WTC11 (cell line): ENCODE data around the gene IRF4.

Source experiments
- CREB1 ChIP-seq: sonication (generic); formaldehyde crosslinking; IDR thresholded peaks from 2 replicates; pipeline ENCODE4 v1.8.0; 2023; ENCODE audit warnings: mild to moderate bottlenecking, missing genetic modification reagents
- CREM ChIP-seq: sonication (generic); formaldehyde crosslinking; IDR thresholded peaks from 2 replicates; pipeline ENCODE4 v1.8.1; 2022; ENCODE audit warnings: mild to moderate bottlenecking, missing genetic modification reagents, moderate library complexity
- ESRRA ChIP-seq: sonication (generic); formaldehyde crosslinking; IDR thresholded peaks from 2 replicates; pipeline ENCODE4 v1.8.1; 2022; ENCODE audit warnings: mild to moderate bottlenecking, missing genetic modification reagents, borderline replicate concordance
- KAT7 ChIP-seq: sonication (generic); formaldehyde crosslinking; IDR thresholded peaks from 2 replicates; pipeline ENCODE4 v1.8.1; 2023; ENCODE audit warnings: missing genetic modification reagents, mild to moderate bottlenecking, borderline replicate concordance
- NFYB ChIP-seq: sonication (generic); formaldehyde crosslinking; conservative IDR thresholded peaks from 2 replicates; pipeline ENCODE4 v1.8.0; 2022; ENCODE audit warnings: low read depth, missing genetic modification reagents
- NR2C2 ChIP-seq: sonication (generic); formaldehyde crosslinking; IDR thresholded peaks from 2 replicates; pipeline ENCODE4 v1.8.0; 2022; ENCODE audit warnings: mild to moderate bottlenecking, missing genetic modification reagents
- SP1 ChIP-seq: sonication (generic); formaldehyde crosslinking; conservative IDR thresholded peaks from 2 replicates; pipeline ENCODE4 v1.8.1; 2022; ENCODE audit warnings: missing genetic modification reagents
- TEAD4 ChIP-seq: sonication (generic); formaldehyde crosslinking; IDR thresholded peaks from 2 replicates; pipeline ENCODE4 v1.8.0; 2022; ENCODE audit warnings: mild to moderate bottlenecking, missing genetic modification reagents
- ZNF121 ChIP-seq: sonication (generic); formaldehyde crosslinking; IDR thresholded peaks from 2 replicates; pipeline ENCODE4 v1.8.0; 2023; ENCODE audit warnings: missing genetic modification reagents
- ZNF416 ChIP-seq: fragments of 250-450 bp; sonication (Bioruptor Pico); IDR thresholded peaks from 2 replicates; pipeline ENCODE4 v1.9.0; 2021; ENCODE audit warnings: mild to moderate bottlenecking, inconsistent platforms
- TF ChIP-seq, protein P1 (sequence below): fragments of 200-600 bp; IDR thresholded peaks from 2 replicates; pipeline ENCODE4 v1.8.0; 2022; ENCODE audit warnings: antibody characterized with exemption
- TF ChIP-seq, protein P2 (sequence below): sonication (generic); formaldehyde crosslinking; IDR thresholded peaks from 2 replicates; pipeline ENCODE4 v1.8.1; 2022; ENCODE audit warnings: low read depth, mild to moderate bottlenecking, moderate library complexity, missing genetic modification reagents, borderline replicate concordance
- TF ChIP-seq, protein P3 (sequence below): sonication (generic); formaldehyde crosslinking; IDR thresholded peaks from 2 replicates; pipeline ENCODE4 v1.8.1; 2023; ENCODE audit warnings: mild to moderate bottlenecking, missing genetic modification reagents, borderline replicate concordance

DNA sequence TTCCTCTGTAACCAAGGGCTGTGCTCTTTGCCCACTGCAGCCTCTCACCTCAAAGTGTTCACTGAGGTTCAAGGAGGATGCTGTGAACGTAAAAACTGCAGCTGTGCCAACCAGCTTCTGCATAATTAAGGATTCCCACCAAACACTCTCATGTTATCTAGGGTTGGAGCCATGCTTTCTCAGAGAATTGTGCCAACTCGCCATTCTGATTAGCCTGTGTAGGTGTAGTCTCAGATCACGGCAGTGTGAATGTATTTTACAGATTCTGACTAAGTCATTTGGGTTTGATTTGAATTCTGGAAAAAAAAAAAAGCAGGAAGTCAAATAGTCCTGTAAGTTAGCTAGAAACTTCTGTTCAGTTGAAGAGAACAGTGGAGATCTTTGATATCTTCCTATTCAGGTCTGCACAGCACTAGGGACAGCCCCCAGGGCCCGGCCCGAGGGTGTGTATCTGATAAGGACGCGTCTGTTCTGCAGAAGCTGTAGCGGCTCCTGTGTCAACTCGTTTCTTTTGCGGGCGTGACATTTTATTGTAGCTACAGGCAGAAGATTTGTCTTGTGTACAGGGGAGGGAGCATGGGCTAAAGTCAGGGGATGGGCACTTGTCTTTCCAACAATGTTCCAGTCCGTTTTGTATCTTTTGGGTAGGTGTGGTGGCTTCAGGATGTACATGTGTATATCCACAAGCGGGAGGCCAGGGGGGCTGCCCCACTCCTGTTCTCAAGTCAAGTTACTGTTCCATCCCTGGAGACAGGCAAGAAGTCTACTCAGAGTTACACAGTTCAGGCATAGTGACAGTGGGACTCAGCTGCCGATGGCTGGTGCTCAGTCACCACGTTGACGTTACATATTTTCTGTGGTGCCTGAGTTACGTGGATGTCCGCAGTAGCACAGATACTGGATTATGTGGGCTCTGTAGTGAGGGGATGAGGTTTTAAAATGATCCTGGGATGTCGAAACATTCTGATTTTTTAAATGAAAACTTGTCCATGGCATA is 12.4 kb downstream of the IRF4 start:
- TF ChIP-seq NFYB (CRISPR knock-in tag) = no peak
- TF ChIP-seq CREM (CRISPR knock-in tag) = no peak
- TF ChIP-seq TEAD4 (CRISPR knock-in tag) = no peak
- no peak for TF ChIP-seq ZNF121 (CRISPR knock-in tag)
- TF ChIP-seq, protein P1, sequence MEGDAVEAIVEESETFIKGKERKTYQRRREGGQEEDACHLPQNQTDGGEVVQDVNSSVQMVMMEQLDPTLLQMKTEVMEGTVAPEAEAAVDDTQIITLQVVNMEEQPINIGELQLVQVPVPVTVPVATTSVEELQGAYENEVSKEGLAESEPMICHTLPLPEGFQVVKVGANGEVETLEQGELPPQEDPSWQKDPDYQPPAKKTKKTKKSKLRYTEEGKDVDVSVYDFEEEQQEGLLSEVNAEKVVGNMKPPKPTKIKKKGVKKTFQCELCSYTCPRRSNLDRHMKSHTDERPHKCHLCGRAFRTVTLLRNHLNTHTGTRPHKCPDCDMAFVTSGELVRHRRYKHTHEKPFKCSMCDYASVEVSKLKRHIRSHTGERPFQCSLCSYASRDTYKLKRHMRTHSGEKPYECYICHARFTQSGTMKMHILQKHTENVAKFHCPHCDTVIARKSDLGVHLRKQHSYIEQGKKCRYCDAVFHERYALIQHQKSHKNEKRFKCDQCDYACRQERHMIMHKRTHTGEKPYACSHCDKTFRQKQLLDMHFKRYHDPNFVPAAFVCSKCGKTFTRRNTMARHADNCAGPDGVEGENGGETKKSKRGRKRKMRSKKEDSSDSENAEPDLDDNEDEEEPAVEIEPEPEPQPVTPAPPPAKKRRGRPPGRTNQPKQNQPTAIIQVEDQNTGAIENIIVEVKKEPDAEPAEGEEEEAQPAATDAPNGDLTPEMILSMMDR = no peak
- TF ChIP-seq NR2C2 (CRISPR knock-in tag) = no peak
- TF ChIP-seq ZNF416 (CRISPR knock-in tag) = no peak
- TF ChIP-seq, protein P2, sequence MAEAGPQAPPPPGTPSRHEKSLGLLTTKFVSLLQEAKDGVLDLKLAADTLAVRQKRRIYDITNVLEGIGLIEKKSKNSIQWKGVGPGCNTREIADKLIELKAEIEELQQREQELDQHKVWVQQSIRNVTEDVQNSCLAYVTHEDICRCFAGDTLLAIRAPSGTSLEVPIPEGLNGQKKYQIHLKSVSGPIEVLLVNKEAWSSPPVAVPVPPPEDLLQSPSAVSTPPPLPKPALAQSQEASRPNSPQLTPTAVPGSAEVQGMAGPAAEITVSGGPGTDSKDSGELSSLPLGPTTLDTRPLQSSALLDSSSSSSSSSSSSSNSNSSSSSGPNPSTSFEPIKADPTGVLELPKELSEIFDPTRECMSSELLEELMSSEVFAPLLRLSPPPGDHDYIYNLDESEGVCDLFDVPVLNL (CRISPR knock-in tag) = no peak
- TF ChIP-seq, protein P3, sequence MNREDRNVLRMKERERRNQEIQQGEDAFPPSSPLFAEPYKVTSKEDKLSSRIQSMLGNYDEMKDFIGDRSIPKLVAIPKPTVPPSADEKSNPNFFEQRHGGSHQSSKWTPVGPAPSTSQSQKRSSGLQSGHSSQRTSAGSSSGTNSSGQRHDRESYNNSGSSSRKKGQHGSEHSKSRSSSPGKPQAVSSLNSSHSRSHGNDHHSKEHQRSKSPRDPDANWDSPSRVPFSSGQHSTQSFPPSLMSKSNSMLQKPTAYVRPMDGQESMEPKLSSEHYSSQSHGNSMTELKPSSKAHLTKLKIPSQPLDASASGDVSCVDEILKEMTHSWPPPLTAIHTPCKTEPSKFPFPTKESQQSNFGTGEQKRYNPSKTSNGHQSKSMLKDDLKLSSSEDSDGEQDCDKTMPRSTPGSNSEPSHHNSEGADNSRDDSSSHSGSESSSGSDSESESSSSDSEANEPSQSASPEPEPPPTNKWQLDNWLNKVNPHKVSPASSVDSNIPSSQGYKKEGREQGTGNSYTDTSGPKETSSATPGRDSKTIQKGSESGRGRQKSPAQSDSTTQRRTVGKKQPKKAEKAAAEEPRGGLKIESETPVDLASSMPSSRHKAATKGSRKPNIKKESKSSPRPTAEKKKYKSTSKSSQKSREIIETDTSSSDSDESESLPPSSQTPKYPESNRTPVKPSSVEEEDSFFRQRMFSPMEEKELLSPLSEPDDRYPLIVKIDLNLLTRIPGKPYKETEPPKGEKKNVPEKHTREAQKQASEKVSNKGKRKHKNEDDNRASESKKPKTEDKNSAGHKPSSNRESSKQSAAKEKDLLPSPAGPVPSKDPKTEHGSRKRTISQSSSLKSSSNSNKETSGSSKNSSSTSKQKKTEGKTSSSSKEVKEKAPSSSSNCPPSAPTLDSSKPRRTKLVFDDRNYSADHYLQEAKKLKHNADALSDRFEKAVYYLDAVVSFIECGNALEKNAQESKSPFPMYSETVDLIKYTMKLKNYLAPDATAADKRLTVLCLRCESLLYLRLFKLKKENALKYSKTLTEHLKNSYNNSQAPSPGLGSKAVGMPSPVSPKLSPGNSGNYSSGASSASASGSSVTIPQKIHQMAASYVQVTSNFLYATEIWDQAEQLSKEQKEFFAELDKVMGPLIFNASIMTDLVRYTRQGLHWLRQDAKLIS (CRISPR knock-in tag) = no peak
- no peak for TF ChIP-seq CREB1 (CRISPR knock-in tag)
- no peak for TF ChIP-seq ESRRA (CRISPR knock-in tag)
- no peak for TF ChIP-seq KAT7 (CRISPR knock-in tag)
- no peak for TF ChIP-seq SP1 (CRISPR knock-in tag)
